Gastroesophageal sphincter (tissue), 4 donors: ENCODE data around the gene USP4. TPM values are rescaled to one million over a fixed set of nuclear protein-coding genes. Genes with fewer than 3 reads are reported as not detected.

Experiments used
- ATAC-seq: fragments of 150-250 bp; one replicate; pipeline ENCODE4 v1.9.1; 2016; ENCODE audit warnings: mild to moderate bottlenecking, moderate library complexity
- H3K27ac ChIP-seq, 4 donors: fragments of 200-600 bp; sonication (generic) in 3 of 4; 1 replicate in 3 of 4; 2 replicates in 1 of 4; pipeline ENCODE4 v1.5.1; 2016 to 2019
- H3K27me3 ChIP-seq: fragments of 200-600 bp; sonication (generic); one replicate; pipeline ENCODE4 v1.5.1; 2019
- H3K36me3 ChIP-seq, 2 donors: fragments of 200-600 bp; sonication (generic); one replicate each; pipeline ENCODE4 v1.5.1; 2019; ENCODE audit warnings: control low read depth in 1 of 2
- H3K4me1 ChIP-seq, 3 donors: fragments of 200-600 bp; sonication (generic); 1 replicate in 2 of 3; 2 replicates in 1 of 3; pipeline ENCODE4 v1.5.1; 2016 to 2019; ENCODE audit warnings: control low read depth in 2 of 3
- H3K4me3 ChIP-seq, 2 donors: fragments of 200-600 bp; sonication (generic); one replicate each; pipeline ENCODE4 v1.5.1; 2019; ENCODE audit warnings: mild to moderate bottlenecking in 1 of 2, moderate library complexity in 1 of 2
- H3K9me3 ChIP-seq, 3 donors: fragments of 200-600 bp; sonication (generic); one replicate each; pipeline ENCODE4 v1.5.1; 2017 to 2019; ENCODE audit warnings: control low read depth in 2 of 3
- EP300 ChIP-seq: sonication (generic); formaldehyde crosslinking; IDR thresholded peaks from one replicate; pipeline ENCODE4 v1.6.1; 2017; ENCODE audit warnings: antibody characterized with exemption, mild to moderate bottlenecking
- POLR2A ChIP-seq, 2 donors: fragments of 450-650 bp; IDR thresholded peaks; one replicate each; pipeline ENCODE4 v1.6.1; 2017; ENCODE audit warnings: antibody characterized with exemption in 2 of 2, mild to moderate bottlenecking in 2 of 2, moderate library complexity in 1 of 2
- POLR2AphosphoS5 ChIP-seq: sonication (generic); formaldehyde crosslinking; IDR thresholded peaks from one replicate; pipeline ENCODE4 v1.6.1; 2017; ENCODE audit warnings: antibody characterized with exemption
- WGBS, 2 donors: methylation state at CpG; one replicate each; pipeline ENCODE4 v1.1.5; 2018; ENCODE audit warnings: low coverage in 1 of 2; 5-methylcytosine and 5-hydroxymethylcytosine counted together
- total RNA-seq, 4 donors: library from RNA; depleted of rRNA; stranded (reverse); fragments of >200 nt; gene quantifications; one replicate each; pipeline ENCODE4 v1.1.0, GENCODE V29; 2016
- TF ChIP-seq, protein P1 (sequence below), 4 experiments: fragments of 200-600 bp in 2 of 4; fragments of 450-650 bp in 2 of 4; sonication (generic) in 1 of 4; IDR thresholded peaks; one replicate each; pipeline ENCODE4 v1.5.1; 2017 to 2019; ENCODE audit warnings: antibody characterized with exemption in 4 of 4, mild to moderate bottlenecking in 2 of 4, moderate library complexity in 2 of 4

Gene USP4
- total RNA-seq, 4 donors from 2014 or later: 15.8 to 36.9 (median 29.8) TPM

DNA sequence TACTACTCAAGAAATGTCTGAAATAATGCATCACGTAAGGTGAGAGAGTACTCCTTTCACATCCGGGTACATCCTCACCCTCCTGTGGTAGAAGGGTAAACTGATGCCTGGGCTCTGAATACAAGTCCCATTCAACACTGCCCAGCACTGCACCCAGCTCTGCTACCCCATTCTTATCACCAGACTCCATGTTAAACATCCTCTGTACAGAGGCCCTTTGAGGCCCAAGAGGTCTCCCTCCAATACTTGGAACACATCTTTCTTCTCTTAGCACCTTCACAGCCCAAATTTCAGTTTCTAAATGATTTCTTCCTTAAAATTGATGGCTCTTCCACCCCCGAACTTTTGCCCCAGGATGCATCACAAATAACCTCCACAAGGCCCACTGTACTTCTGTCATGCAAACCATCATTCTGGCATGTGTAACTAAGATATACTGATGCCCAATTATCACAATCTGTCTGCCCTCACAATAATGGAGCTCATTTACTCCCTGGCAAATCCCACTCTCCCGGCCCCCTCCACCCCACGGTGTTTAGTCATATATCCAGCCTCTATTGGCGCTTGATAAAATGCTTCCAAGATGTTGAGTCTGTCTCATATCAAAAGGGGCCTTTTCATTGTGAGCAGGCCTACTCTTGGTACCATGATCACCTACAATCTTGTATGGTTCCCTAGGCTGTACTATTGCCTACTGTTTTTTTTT lies 30.9 kb upstream of the USP4 start:
- peaks cover 0 to 94% of the 10 kb centered on the region in 2 donors for H3K36me3 ChIP-seq

DNA sequence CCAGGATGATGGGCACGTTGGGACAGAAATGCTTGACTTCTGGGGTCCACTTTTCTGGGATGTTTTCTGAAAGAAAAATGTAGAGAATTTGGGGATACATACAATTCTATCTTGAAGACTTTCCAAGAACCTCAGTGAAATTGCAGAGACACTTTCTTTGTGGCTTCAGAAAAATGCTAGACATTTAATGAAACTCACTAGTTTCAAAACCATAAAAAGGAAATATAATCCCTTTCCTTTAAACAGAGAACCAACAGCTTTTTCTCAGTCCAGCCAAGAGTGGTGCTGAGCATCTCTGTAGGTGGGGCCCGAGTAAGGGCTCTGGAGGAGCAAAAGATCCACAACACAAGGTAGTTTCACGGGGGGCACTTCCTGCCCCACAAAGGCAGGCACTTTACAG lies 22.7 kb upstream of the USP4 start:
- no peak overlapping the region for H3K27ac ChIP-seq
- H3K36me3 ChIP-seq: peaks cover 0 to 86% of the 10 kb centered on the region in 2 donors
- TF ChIP-seq POLR2A (IDR thresholded peaks at IDR 0.05) (no peak), POLR2AphosphoS5 (no peak), EP300 (no peak)
- TF ChIP-seq, protein P1, sequence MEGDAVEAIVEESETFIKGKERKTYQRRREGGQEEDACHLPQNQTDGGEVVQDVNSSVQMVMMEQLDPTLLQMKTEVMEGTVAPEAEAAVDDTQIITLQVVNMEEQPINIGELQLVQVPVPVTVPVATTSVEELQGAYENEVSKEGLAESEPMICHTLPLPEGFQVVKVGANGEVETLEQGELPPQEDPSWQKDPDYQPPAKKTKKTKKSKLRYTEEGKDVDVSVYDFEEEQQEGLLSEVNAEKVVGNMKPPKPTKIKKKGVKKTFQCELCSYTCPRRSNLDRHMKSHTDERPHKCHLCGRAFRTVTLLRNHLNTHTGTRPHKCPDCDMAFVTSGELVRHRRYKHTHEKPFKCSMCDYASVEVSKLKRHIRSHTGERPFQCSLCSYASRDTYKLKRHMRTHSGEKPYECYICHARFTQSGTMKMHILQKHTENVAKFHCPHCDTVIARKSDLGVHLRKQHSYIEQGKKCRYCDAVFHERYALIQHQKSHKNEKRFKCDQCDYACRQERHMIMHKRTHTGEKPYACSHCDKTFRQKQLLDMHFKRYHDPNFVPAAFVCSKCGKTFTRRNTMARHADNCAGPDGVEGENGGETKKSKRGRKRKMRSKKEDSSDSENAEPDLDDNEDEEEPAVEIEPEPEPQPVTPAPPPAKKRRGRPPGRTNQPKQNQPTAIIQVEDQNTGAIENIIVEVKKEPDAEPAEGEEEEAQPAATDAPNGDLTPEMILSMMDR (IDR thresholded peaks at IDR 0.05): no peak
- no peak for ATAC-seq
- WGBS, 2 donors: 60 to 76% methylated on average over 1 to 2 of the region's 3 CpGs
- H3K27me3 ChIP-seq: no peaks in the 10 kb centered on the region
- no peak overlapping the region for H3K4me3 ChIP-seq
- H3K9me3 ChIP-seq: no peaks in the 10 kb centered on the region
- H3K4me1 ChIP-seq: peaks cover 0 to 19% (median 5%) of the 10 kb centered on the region in 3 donors

More for the DNA sequence above, 30.9 kb upstream of the USP4 start:
- H3K27ac ChIP-seq: no peak overlapping the region
- ATAC-seq: no peak
- WGBS, 2 donors: 80 to 93% methylated on average over 5 to 6 of the region's 6 CpGs
- no peak for TF ChIP-seq POLR2A (IDR thresholded peaks at IDR 0.05)
- TF ChIP-seq EP300: no peak
- TF ChIP-seq, protein P1 (IDR thresholded peaks at IDR 0.05): no peak
- no peak for TF ChIP-seq POLR2AphosphoS5
- no peak overlapping the region for H3K4me3 ChIP-seq
- H3K27me3 ChIP-seq: no peaks in the 10 kb centered on the region
- H3K9me3 ChIP-seq: no peaks in the 10 kb centered on the region
- peaks cover 0 to 36% (median 0%) of the 10 kb centered on the region in 3 donors for H3K4me1 ChIP-seq

DNA sequence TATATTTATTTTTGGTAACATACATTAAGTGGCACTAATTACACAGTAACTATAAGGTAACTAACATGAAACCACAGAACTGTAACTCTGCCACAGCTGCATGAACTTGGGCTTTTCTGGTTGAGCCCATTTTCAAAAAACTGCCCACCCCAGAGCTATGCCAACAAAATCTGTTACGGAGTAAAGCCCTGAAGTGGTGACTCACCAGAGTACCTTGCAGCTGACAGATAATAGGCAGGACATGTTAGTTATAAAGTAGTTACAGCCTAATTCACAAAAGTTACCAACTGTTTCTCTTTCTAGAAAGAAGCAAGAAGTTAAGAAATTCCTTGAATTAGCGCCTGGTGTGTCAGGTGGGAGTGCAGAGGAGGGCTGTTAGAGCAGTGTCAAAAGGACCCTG lies 19.8 kb upstream of the USP4 start:
- peaks cover 0 to 73% of the 10 kb centered on the region in 2 donors for H3K36me3 ChIP-seq
- 58 to 70% methylated on average over 2 of the region's 2 CpGs for WGBS, 2 donors
- no peaks in the 10 kb centered on the region for H3K9me3 ChIP-seq
- no peak overlapping the region for H3K4me3 ChIP-seq
- no peak for ATAC-seq
- peaks cover 0 to 48% (median 11%) of the 10 kb centered on the region in 3 donors for H3K4me1 ChIP-seq
- peak overlapping the region in 2 of 4 donors; percentile 92 to 94 for H3K27ac ChIP-seq
- no peaks in the 10 kb centered on the region for H3K27me3 ChIP-seq
- no peak for TF ChIP-seq EP300
- no peak for TF ChIP-seq POLR2A (IDR thresholded peaks at IDR 0.05)
- no peak for TF ChIP-seq POLR2AphosphoS5
- TF ChIP-seq, protein P1 (IDR thresholded peaks at IDR 0.05): no peak

DNA sequence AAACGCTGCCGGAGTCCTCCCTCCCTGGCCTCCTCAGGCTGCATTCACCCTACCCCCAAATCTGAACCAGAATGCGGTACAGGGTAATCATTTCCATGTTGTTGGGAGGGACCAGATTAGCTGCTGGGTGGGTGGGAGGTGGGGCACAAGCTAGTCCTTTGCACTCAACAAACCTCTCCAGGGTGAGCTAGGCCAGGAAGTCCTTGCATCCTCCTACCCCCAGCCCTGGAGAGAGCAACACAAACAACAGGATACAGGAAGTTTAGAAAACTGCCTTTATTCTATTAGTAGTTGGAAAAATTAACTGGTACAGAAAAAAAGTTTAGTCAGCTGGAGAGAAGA lies 19.0 kb upstream of the USP4 start:
- peaks cover 0 to 48% (median 11%) of the 10 kb centered on the region in 3 donors for H3K4me1 ChIP-seq
- no peaks in the 10 kb centered on the region for H3K27me3 ChIP-seq
- no peak for ATAC-seq
- TF ChIP-seq POLR2AphosphoS5 (no peak), EP300 (no peak), POLR2A (IDR thresholded peaks at IDR 0.05) (no peak)
- TF ChIP-seq, protein P1 (IDR thresholded peaks at IDR 0.05): no peak
- peak overlapping the region in 1 of 2 donors; percentile 73 for H3K4me3 ChIP-seq
- H3K9me3 ChIP-seq: no peaks in the 10 kb centered on the region
- WGBS, 2 donors: no CpG with 5 or more reads among the region's 3 CpGs
- peaks cover 0 to 66% of the 10 kb centered on the region in 2 donors for H3K36me3 ChIP-seq
- H3K27ac ChIP-seq: peak overlapping the region; percentile 88 to 94 (median 91)
